Endothelial cell of umbilical vein (primary cell): ENCODE measurements around the gene CAMKMT. TPM values are rescaled to one million over a fixed set of nuclear protein-coding genes. Genes with fewer than 3 reads are reported as not detected.

Source experiments
- BruUV-seq: library from RNA; stranded (reverse); fragments of 400-500 nt; replicated peaks from 2 replicates; lab custom pipeline; 2021; lab: Mats Ljungman, UMichigan
- CTCF ChIA-PET: fragments of 300-600, 350-600 bp; sonication (Branson Sonifier 250); formaldehyde crosslinking; loops from one replicate; lab custom pipeline; 2021; ENCODE audit warnings: antibody characterized with exemption, inconsistent platforms; lab: Charles Lee
- POLR2A ChIA-PET: fragments of 300-600, 350-600 bp; sonication (Branson Sonifier 250); formaldehyde crosslinking; loops from one replicate; lab custom pipeline; 2021; ENCODE audit warnings: antibody characterized with exemption, inconsistent platforms; lab: Charles Lee
- DNase-seq: peaks from one replicate; pipeline ENCODE4 v3.0.0-alpha.2; 2011; ENCODE audit warnings: low read depth, low spot score
- FAIRE-seq: peaks from 2 replicates; lab custom pipeline; 2011; peaks lifted over from hg19 to GRCh38; lab: Jason Lieb, UNC
- H2AFZ ChIP-seq: 2 replicates; pipeline ENCODE4 v1.6.0; 2012; ENCODE audit warnings: low read depth, low read length, control low read depth, inconsistent platforms
- H3K27ac ChIP-seq: 2 replicates; pipeline ENCODE4 v1.5.1; 2011; ENCODE audit warnings: low read depth, mild to moderate bottlenecking, control low read depth, low read length, moderate library complexity; ENCODE audit not compliant: insufficient read depth
- H3K27me3 ChIP-seq, 2 experiments: 2 replicates each; pipeline versions ENCODE4 v1.6.0 to v1.6.1; 2011; ENCODE audit warnings: low read length in 2 of 2, mixed read lengths in 1 of 2; ENCODE audit not compliant: control insufficient read depth in 2 of 2, insufficient read depth in 2 of 2
- H3K36me3 ChIP-seq, 2 experiments: 2 replicates in 1 of 2; 3 replicates in 1 of 2; pipeline ENCODE4 v1.5.1; 2011; ENCODE audit warnings: low read length in 2 of 2, mild to moderate bottlenecking in 1 of 2, moderate library complexity in 1 of 2; ENCODE audit not compliant: control insufficient read depth in 2 of 2, insufficient read depth in 2 of 2; ENCODE audit errors: extremely low read depth in 1 of 2
- H3K4me1 ChIP-seq: 3 replicates; pipeline ENCODE4 v1.5.1; 2011; ENCODE audit warnings: mild to moderate bottlenecking, low read length; ENCODE audit not compliant: control insufficient read depth, insufficient read depth; ENCODE audit errors: extremely low read depth
- H3K4me2 ChIP-seq: 2 replicates; pipeline ENCODE4 v1.6.1; 2011; ENCODE audit warnings: low read length, control low read depth, mixed read lengths; ENCODE audit not compliant: insufficient read depth
- H3K4me3 ChIP-seq, 3 experiments: fragments of 200-600 bp in 1 of 3; sonication (generic), shearing (Covaris generic) in 1 of 3; replicated peaks in 1 of 3; 2 replicates each; pipeline ENCODE4 v1.5.1; 2011 to 2016; ENCODE audit warnings: control low read depth in 3 of 3, low read length in 3 of 3, mild to moderate bottlenecking in 2 of 3, inconsistent platforms in 1 of 3, low read depth in 1 of 3, moderate library complexity in 1 of 3; ENCODE audit not compliant: insufficient read depth in 1 of 3
- H3K79me2 ChIP-seq: 2 replicates; pipeline ENCODE4 v1.6.0; 2012; ENCODE audit warnings: low read length, inconsistent platforms; ENCODE audit not compliant: control insufficient read depth, insufficient read depth
- H3K9ac ChIP-seq: replicated peaks from 2 replicates; pipeline ENCODE3; 2011; ENCODE audit warnings: low read length, control low read depth; ENCODE audit not compliant: insufficient read depth; ENCODE audit errors: extremely low read depth
- H3K9me1 ChIP-seq: replicated peaks from 3 replicates; pipeline ENCODE4 v1.6.0; 2011; ENCODE audit warnings: mild to moderate bottlenecking, low read length; ENCODE audit not compliant: control insufficient read depth, insufficient read depth; ENCODE audit errors: extremely low read depth
- H3K9me3 ChIP-seq: replicated peaks from 2 replicates; pipeline ENCODE4 v1.5.1; 2012; ENCODE audit warnings: low read length, inconsistent platforms; ENCODE audit not compliant: control insufficient read depth, insufficient read depth
- H4K20me1 ChIP-seq: replicated peaks from 2 replicates; pipeline ENCODE3; 2011; ENCODE audit warnings: mild to moderate bottlenecking, low read length; ENCODE audit not compliant: control insufficient read depth, insufficient read depth; ENCODE audit errors: extremely low read depth
- EZH2 ChIP-seq: IDR thresholded peaks from 2 replicates; pipeline ENCODE4 v1.6.1; 2012; ENCODE audit warnings: borderline replicate concordance, low read depth, mild to moderate bottlenecking, moderate library complexity, low read length, inconsistent platforms; ENCODE audit not compliant: severe bottlenecking
- FOS ChIP-seq: IDR thresholded peaks from 2 replicates; pipeline ENCODE4 v1.6.1; 2011; ENCODE audit warnings: mild to moderate bottlenecking, low read length, moderate library complexity, borderline replicate concordance; ENCODE audit not compliant: insufficient read depth
- MYC ChIP-seq: IDR thresholded peaks from one replicate; pipeline ENCODE4 v1.6.1; 2011; ENCODE audit warnings: mild to moderate bottlenecking, low read depth, low read length
- POLR2A ChIP-seq: IDR thresholded peaks from 2 replicates; pipeline ENCODE4 v1.6.1; 2012; ENCODE audit warnings: low read depth, mild to moderate bottlenecking, control low read depth, low read length
- dilution Hi-C: fragments of 300-500 bp; cut with MboI; formaldehyde crosslinking; loops from one replicate; pipeline ENCODE4 v1.15.0; 2019; ENCODE audit warnings: low sequenced_read_pairs; ENCODE audit not compliant: extremely low pct_ligation_motif_present
- intact Hi-C: fragments of 100-400 bp; cut with micrococcal nuclease; formaldehyde crosslinking; loops from one replicate; pipeline ENCODE4 v1.10.0; 2022
- polyA plus RNA-seq, 4 experiments: library from polyadenylated mRNA; depleted of rRNA in 3 of 4; stranded (reverse) in 3 of 4; unstranded in 1 of 4; fragments of >200 nt; gene quantifications; 2 replicates each; pipeline versions ENCODE4 v1.2.1 to v1.2.3, GENCODE V29; 2011 to 2012; ENCODE audit warnings: missing spikeins in 1 of 4
- total RNA-seq: library from RNA; stranded (reverse); gene quantifications from 2 replicates; pipeline ENCODE4 v1.2.3, GENCODE V29; 2021
- TF ChIP-seq, protein P1 (sequence below): IDR thresholded peaks from 2 replicates; pipeline ENCODE4 v1.6.1; 2011; ENCODE audit not compliant: insufficient read depth, insufficient read length
- TF ChIP-seq, protein P2 (sequence below), 2 donors: IDR thresholded peaks; 1 replicate in 1 of 2; 2 replicates in 1 of 2; pipeline ENCODE4 v1.5.1; 2011; ENCODE audit warnings: low read length in 2 of 2, mild to moderate bottlenecking in 2 of 2, moderate library complexity in 2 of 2, control low read depth in 1 of 2, inconsistent platforms in 1 of 2, low read depth in 1 of 2; ENCODE audit not compliant: insufficient read depth in 1 of 2; ENCODE audit errors: extremely low read depth in 1 of 2

Gene CAMKMT
- total and polyA plus RNA-seq, 2 donors (not counting 3 experiments of a cell fraction or from before 2014, with no cell fraction given): 4.1 to 10.7 TPM

DNA sequence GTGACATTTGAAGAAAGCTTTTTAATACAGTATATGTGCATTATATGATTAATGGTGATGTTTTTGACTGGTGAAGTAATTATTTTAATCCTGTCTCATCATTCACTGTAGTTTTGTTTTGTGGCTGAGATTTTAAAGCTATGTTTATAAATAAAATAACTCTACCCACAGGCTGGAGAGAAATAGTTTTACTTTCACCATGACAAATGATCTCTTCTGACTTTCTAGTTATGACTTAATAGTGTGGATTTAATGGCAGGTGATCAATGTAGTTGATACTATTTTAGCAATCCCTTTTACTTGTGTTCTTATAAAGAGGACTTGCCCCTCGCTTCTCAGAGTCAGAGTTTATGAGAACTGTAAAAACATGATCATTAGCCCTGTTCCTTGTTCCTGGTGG is 290.2 kb downstream of the CAMKMT start:
- Histone ChIP-seq H4K20me1 (no peaks in the 10 kb centered on the region), H3K9me1 (no peaks in the 10 kb centered on the region), H3K4me1 (no peaks in the 10 kb centered on the region), H3K4me2 (no peak overlapping the region), H2AFZ (no peak overlapping the region), H3K4me3 (no peak overlapping the region), H3K36me3 (no peaks in the 10 kb centered on the region), H3K27ac (no peak overlapping the region), H3K27me3 (no peaks in the 10 kb centered on the region), H3K9ac (no peak overlapping the region), H3K79me2 (no peaks in the 10 kb centered on the region), H3K9me3 (no peaks in the 10 kb centered on the region)
- ChIA-PET POLR2A (no interaction called here), CTCF (interaction anchor here (0.5 to 1.5 kb wide), 5 partner anchors 9 to 242 kb away, joined by 3 to 5 read pairs (median 3); no protein-coding TSS in a partner anchor)
- no peak for FAIRE-seq
- dilution Hi-C loops (no loop called here), intact Hi-C loops (no loop called here)
- DNase-seq: no peak
- TF ChIP-seq, protein P1, sequence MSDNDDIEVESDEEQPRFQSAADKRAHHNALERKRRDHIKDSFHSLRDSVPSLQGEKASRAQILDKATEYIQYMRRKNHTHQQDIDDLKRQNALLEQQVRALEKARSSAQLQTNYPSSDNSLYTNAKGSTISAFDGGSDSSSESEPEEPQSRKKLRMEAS: no peak
- no peak for TF ChIP-seq POLR2A
- BruUV-seq: no TSS peak

DNA sequence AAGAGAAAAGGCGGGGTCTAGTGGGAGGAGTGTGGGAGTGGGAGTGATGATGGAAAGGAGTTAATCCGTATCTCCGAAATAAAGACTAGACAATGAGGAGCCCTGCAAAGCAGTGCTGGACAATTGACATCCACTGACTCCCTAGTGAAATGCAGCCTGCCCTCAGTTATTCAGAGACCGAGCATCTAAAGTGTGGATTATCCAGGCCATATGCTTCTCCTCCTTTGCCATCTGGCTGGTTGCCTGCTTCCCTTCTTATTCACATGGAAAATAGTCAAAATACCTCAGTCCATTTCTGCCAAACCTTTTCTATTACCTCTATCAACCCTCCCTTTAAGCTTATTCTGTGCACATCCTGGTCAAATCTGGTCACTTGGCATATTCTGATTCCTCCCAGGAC is 291.0 kb downstream of the CAMKMT start:
- Histone ChIP-seq H3K9me3 (no peaks in the 10 kb centered on the region), H3K27ac (no peak overlapping the region), H3K4me1 (no peaks in the 10 kb centered on the region), H3K9me1 (no peaks in the 10 kb centered on the region), H4K20me1 (no peaks in the 10 kb centered on the region), H3K4me2 (no peak overlapping the region), H3K36me3 (no peaks in the 10 kb centered on the region), H3K4me3 (no peak overlapping the region), H3K9ac (no peak overlapping the region), H3K79me2 (no peaks in the 10 kb centered on the region), H2AFZ (no peak overlapping the region), H3K27me3 (no peaks in the 10 kb centered on the region)
- TF ChIP-seq EZH2 (no peak), MYC (no peak), POLR2A (no peak), FOS (no peak)
- TF ChIP-seq, protein P2, sequence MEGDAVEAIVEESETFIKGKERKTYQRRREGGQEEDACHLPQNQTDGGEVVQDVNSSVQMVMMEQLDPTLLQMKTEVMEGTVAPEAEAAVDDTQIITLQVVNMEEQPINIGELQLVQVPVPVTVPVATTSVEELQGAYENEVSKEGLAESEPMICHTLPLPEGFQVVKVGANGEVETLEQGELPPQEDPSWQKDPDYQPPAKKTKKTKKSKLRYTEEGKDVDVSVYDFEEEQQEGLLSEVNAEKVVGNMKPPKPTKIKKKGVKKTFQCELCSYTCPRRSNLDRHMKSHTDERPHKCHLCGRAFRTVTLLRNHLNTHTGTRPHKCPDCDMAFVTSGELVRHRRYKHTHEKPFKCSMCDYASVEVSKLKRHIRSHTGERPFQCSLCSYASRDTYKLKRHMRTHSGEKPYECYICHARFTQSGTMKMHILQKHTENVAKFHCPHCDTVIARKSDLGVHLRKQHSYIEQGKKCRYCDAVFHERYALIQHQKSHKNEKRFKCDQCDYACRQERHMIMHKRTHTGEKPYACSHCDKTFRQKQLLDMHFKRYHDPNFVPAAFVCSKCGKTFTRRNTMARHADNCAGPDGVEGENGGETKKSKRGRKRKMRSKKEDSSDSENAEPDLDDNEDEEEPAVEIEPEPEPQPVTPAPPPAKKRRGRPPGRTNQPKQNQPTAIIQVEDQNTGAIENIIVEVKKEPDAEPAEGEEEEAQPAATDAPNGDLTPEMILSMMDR (IDR thresholded peaks at IDR 0.05; ENCODE audit: extremely low read depth in 1 of 2, insufficient read depth in 1 of 2, low read depth in 1 of 2, low read length in 2 of 2): no peak
- TF ChIP-seq, protein P1: no peak
- dilution Hi-C loops (no loop called here), intact Hi-C loops (no loop called here)
- DNase-seq: no peak
- ChIA-PET CTCF (interaction anchor here (1.1 kb wide), 1 partner anchor 173 kb away, joined by 5 read pairs; no protein-coding TSS in a partner anchor), POLR2A (no interaction called here)
- no TSS peak for BruUV-seq
- no peak for FAIRE-seq
